Measurements from ENCODE around the gene ZNF19. TPM values are rescaled to one million over a fixed set of nuclear protein-coding genes. Genes with fewer than 3 reads are reported as not detected.

Gene ZNF19
- total RNA-seq: 0.81 and 1.7 TPM in 2 replicates

DNA sequence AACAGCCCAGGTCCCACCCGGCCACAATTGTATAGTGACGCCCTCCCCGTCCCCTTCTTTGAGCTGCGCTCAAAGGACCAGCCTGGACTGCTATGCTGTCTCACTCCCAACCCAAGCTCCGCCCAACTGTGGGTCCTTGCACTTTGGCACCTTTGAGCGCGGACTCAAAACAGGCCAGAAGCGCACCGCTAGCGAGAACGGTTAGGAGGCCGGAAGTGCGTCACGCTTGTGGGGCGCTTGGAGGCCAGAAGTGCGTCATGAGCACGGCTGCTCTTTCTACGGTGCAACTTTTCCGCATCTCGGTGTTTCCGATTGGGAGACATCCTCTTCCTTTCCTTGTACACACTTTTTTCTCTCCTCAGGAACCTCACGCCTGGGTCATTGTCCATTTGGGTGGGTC lies at the start of gene ZNF19:
ZNF19 (minus strand) TSS at position 203 of the 400 bp plus-strand sequence. CDS start 7,210 bp downstream, outside the sequence.
- TF ChIP-seq, protein P1, sequence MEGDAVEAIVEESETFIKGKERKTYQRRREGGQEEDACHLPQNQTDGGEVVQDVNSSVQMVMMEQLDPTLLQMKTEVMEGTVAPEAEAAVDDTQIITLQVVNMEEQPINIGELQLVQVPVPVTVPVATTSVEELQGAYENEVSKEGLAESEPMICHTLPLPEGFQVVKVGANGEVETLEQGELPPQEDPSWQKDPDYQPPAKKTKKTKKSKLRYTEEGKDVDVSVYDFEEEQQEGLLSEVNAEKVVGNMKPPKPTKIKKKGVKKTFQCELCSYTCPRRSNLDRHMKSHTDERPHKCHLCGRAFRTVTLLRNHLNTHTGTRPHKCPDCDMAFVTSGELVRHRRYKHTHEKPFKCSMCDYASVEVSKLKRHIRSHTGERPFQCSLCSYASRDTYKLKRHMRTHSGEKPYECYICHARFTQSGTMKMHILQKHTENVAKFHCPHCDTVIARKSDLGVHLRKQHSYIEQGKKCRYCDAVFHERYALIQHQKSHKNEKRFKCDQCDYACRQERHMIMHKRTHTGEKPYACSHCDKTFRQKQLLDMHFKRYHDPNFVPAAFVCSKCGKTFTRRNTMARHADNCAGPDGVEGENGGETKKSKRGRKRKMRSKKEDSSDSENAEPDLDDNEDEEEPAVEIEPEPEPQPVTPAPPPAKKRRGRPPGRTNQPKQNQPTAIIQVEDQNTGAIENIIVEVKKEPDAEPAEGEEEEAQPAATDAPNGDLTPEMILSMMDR (conservative IDR thresholded peaks at IDR 0.05; ENCODE audit: low read depth, low read length): no peak
- DNase-seq (ENCODE audit: low read depth): no peak
- no peak within 1 kb of the TSS for H3K4me3 ChIP-seq (ENCODE audit: low read depth, low read length)

DNA sequence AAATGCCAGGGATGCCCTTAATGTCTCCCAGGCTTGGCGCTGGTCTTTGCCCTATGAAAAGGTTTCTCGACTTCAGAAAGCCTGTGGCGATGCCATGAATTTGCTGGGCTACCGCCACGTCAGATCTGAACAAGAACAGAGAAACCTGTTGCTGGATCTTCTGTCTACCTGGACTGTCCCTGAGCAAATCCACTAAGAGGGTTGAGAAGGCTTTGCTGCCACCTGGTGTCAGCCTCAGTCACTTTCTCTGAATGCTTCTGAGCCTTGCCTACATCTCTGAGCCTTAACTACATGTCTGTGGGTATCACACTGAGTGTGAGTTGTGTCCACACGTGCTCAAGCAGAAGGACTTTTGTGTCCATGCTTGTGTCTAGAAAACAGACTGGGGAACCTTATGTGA lies 48.5 kb upstream of the ZNF19 start:
- H3K4me3 ChIP-seq (ENCODE audit: low read depth, low read length): no peak overlapping the region
- no peak for DNase-seq (ENCODE audit: low read depth)
- TF ChIP-seq, protein P1 (conservative IDR thresholded peaks at IDR 0.05; ENCODE audit: low read depth, low read length): peak; percentile 82

DNA sequence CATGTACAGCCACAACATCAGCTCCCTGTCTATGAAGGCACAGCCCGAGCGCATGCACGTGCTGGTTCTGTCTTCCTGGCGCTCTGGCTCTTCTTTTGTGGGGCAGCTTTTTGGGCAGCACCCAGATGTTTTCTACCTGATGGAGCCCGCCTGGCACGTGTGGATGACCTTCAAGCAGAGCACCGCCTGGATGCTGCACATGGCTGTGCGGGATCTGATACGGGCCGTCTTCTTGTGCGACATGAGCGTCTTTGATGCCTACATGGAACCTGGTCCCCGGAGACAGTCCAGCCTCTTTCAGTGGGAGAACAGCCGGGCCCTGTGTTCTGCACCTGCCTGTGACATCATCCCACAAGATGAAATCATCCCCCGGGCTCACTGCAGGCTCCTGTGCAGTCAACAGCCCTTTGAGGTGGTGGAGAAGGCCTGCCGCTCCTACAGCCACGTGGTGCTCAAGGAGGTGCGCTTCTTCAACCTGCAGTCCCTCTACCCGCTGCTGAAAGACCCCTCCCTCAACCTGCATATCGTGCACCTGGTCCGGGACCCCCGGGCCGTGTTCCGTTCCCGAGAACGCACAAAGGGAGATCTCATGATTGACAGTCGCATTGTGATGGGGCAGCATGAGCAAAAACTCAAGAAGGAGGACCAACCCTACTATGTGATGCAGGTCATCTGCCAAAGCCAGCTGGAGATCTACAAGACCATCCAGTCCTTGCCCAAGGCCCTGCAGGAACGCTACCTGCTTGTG lies 47.8 kb upstream of the ZNF19 start:
- TF ChIP-seq, protein P1 (conservative IDR thresholded peaks at IDR 0.05; ENCODE audit: low read depth, low read length): no peak
- no peak for DNase-seq (ENCODE audit: low read depth)

DNA sequence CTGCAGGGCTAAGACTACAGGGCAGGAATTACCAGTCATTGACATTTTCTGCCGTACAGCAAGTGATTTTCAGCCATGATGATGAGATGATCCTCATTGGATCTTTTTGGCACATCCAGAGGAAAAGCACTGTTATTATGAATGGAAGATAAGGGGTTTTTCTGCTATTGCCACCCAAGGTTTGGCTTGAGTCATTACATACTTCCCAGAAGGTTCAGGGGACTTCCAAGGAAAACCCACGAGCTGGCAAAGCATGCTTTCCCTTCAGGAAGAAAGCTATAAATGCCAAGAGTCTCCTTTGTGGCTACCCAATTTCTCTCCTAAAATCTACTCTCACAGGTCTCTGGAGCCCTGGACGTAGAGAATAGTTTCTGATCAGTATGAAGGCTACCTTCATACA lies 43.2 kb upstream of the ZNF19 start:
- DNase-seq (ENCODE audit: low read depth): no peak
- TF ChIP-seq, protein P1 (conservative IDR thresholded peaks at IDR 0.05; ENCODE audit: low read depth, low read length): no peak
- H3K4me3 ChIP-seq (ENCODE audit: low read depth, low read length): no peak overlapping the region

More for the DNA sequence above, 47.8 kb upstream of the ZNF19 start:
- H3K4me3 ChIP-seq (ENCODE audit: low read depth, low read length): no peak overlapping the region

DNA sequence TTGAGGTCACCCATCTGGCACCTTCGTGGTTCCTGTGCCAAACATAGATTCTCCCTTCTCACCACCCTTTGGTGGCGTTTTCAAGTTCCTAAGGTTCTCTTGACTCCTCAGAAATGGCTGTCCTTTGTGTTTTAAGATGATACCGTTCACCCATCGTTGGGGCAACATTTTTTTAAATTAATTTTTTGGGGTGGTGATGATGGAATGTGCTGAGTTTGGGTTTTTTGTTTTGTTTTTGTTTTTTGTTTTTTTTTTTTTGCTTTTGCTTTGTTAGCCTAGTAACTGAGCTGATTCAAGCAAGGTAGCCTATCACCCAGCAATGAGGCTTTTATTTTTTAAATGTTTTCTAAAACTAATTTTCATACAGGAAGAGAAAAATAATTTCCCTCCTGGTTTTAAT lies 39.7 kb upstream of the ZNF19 start:
- DNase-seq (ENCODE audit: low read depth): no peak
- H3K4me3 ChIP-seq (ENCODE audit: low read depth, low read length): no peak overlapping the region
- TF ChIP-seq, protein P1 (conservative IDR thresholded peaks at IDR 0.05; ENCODE audit: low read depth, low read length): no peak

DNA sequence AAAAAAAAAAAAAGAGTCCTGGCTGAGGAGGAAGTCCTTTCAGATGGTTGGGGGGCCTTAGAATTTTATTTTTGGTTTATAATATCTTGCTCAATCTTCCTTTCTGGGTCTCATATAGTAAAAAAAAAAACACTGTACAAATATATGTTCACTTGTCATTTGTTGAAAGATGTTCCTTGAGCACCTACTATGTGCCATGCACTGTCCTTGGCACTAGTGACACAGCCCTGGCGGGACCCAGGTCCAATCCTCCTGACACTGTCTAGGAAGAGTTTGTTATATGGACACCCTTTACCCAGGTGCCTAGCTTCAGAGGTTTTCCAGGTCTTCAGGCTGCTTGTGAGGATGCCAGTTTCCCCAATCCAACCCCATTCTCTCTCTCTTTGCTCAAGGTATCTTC lies 39.1 kb upstream of the ZNF19 start:
- no peak overlapping the region for H3K4me3 ChIP-seq (ENCODE audit: low read depth, low read length)
- TF ChIP-seq, protein P1 (conservative IDR thresholded peaks at IDR 0.05; ENCODE audit: low read depth, low read length): no peak
- no peak for DNase-seq (ENCODE audit: low read depth)

DNA sequence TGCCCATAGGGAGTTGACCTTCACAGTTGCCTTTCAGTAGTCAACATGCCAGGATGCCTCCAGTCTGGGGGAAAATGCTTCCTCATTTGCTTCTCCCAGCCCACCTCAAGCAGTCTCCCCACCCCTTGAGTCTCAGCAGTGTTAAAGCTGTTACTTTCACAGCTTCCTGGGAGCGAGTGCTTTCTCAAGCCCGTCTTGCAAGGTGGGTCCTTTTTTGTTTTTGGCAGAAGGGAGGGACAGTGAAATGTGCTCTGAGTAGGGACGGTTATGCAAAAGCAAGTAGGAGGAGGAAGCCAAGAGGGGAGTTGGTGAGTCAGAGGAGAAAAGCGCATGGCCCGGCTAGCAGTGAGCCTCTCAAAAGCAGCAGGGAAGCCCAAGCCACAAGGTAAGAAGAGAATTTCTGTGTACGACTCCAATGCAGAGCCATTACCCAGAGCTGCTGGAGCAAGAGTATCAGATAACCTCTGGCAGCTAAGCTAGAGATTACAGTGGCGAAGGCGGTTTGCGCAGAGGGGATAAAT lies 37.0 kb upstream of the ZNF19 start, which contains the start of gene CHST4:
CHST4 (plus strand) TSS at position 316 of the 521 bp plus-strand sequence. CDS start 10,252 bp downstream, outside the sequence.
- no peak for DNase-seq (ENCODE audit: low read depth)
- TF ChIP-seq, protein P1 (conservative IDR thresholded peaks at IDR 0.05; ENCODE audit: low read depth, low read length): no peak
- no peak within 1 kb of the TSS for H3K4me3 ChIP-seq (ENCODE audit: low read depth, low read length)
